ENCODE results near the gene PTPRCAP.
"Not testable (repeated sequence)": the region's sequence is repeated elsewhere in the genome, so short reads cannot be mapped to it uniquely, and the experiment has no call there.

Gene PTPRCAP

GRCh38 chr11:67440229-67441097, 3.0 kb upstream of the PTPRCAP start:
- no peak for DNase-seq (ENCODE audit: low read depth, low spot score)

DNA sequence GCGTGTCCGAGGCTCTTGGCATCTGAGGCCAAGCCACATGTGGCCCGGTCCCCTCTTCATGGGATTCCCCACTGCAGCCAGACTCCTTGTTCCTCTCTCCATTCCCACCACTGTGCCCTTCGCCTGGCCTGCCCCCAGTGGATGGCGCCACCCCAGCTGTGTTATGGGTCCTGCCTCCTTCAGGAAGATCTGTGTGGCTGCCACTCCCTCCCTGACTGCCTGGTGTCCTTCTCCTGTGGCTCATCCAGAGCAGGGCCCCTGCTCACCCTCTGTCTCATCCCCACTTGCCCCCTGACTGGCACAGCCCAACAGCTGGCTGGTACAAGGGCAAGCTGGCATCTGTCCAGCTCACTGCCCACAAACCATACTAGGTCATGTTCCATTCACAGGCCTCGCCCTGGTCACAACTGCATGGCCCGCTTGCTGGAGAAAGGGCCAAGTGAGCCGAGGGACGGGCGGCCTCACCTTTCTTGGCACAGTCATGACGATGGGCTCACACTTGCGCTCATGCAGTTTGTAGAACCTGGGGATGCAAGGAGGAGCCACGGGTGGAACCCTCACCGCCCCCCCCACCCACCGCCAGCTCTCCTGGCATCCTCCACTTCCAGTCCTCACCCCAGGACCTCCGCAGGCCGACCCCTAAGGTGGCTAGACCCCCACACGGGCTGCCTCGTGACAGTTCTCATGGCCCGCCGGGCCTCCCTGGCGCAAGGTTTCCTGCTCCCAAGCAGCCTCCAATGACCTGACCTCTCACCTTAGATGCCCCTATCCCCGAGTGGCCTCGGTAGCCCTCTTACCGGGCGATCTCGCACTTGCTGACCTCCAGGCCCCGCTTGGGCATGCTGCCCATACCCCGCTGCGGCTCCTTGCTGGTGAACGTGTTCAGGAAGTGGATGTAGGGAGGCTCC, 2.1 kb upstream of the PTPRCAP start:
- no peak for DNase-seq (ENCODE audit: low read depth, low spot score)

DNA sequence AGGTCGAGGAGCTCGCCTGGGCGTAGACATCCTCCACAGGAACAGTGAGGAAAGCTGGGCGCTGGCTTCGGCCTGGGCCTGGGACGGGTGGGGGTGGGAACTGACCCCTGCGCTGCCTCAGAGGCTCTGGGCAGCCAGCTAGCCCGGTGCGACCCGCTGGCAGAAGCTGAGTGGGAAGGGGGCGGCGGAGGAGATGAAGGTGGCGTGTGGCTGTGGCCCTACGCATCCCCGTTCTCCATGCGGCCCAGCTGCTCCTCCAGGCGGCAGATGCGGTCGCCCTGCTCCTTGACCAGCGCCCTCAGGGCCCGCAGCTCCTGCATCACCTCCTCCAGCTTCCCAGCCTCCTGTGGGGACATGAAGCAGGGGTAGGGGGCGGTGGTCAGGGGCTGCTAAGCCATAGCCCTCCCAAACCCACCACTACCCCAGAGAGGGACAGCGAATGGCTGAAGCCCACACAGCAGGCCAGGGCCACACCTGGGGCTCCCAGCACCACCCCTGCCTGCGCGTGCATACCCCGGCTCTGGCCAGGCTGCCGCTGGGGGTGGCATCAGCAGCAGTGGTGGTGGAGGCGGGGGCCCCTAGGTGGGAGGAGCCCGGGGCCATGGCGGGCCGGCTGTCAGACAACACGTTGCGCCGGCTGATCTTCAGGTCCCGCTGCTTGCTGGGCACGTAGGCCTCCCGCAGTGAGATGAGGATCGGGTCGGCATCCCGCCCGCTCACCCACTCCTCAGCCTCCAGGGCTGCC, 848 bp upstream of the PTPRCAP start:
- no peak for DNase-seq (ENCODE audit: low read depth, low spot score)

- DNase-seq (ENCODE audit: low read depth, low spot score), result no peak
These were observed 301 bp upstream of the PTPRCAP start for GRCh38 chr11:67437809-67438157.

GRCh38 chr11:67436459-67437081, 912 bp downstream of the PTPRCAP start:
- peak; percentile 86 for DNase-seq (ENCODE audit: low read depth, low spot score)

DNA sequence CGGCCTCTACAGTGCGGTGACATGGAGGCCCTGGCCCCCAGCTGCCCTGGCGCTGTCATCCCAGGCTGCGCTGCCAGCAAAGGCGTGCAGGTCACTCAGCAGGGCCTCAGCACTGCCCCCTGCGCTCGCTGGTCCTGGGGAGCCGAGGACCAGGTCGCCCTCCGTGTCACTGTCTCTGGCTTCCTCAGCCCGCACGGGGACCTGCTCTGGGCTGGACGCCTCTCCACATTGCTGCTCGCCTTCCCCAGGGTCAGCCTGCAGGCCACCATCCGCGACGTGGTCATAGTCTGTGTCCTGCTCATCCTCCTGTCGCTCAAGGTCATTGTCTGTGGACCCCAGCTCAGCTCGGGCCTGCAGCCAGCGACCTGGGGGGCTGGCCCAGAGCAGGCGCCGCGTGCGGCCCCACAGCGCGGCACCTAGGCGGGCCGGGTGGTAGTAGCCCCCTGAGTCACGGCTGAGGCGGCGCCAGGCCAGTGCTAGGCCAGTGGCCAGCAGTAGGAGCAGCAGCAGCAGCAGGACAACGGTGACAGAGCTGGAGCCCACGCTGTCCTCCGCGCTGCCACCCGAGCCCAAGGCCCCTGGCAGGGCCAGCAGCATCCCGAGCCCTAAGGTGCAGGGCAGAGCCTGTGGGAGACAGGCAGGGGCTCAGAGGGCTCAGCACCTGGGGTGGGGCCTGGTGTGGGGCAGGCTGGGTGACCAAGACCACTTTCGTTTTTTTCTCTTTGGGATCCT, 1.6 kb downstream of the PTPRCAP start:
- DNase-seq (ENCODE audit: low read depth, low spot score), result no peak

DNA sequence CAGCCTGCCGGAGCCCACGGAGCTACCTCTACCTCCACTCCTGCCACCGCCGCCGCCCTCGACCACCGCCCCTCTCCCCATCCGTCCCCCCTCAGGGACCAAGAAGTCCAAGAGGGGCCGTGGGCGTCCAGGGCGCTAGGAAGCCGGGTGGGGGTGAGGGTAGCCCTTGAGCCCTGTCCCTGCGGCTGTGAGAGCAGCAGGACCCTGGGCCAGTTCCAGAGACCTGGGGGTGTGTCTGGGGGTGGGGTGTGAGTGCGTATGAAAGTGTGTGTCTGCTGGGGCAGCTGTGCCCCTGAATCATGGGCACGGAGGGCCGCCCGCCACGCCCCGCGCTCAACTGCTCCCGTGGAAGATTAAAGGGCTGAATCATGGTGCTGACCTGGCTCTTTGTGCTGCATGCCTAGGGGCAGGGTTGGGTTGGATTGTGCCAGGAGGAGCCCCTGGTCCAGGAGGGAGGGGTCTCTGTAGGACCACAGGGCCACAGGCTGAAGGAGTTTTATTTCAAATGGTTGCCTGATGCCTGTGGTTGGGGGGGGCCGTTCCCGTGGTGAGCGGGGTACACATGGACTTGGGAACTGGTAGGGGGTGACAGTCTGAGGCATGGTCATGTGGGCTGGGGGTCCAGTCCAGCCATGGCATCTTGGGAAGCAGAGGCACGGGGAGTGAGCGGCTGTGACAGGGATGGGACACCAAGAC, 2.3 kb downstream of the PTPRCAP start:
- DNase-seq (ENCODE audit: low read depth, low spot score), result no peak

- DNase-seq (ENCODE audit: low read depth, low spot score), result no peak
These were observed 3.0 kb downstream of the PTPRCAP start for GRCh38 chr11:67434395-67434881.

DNA sequence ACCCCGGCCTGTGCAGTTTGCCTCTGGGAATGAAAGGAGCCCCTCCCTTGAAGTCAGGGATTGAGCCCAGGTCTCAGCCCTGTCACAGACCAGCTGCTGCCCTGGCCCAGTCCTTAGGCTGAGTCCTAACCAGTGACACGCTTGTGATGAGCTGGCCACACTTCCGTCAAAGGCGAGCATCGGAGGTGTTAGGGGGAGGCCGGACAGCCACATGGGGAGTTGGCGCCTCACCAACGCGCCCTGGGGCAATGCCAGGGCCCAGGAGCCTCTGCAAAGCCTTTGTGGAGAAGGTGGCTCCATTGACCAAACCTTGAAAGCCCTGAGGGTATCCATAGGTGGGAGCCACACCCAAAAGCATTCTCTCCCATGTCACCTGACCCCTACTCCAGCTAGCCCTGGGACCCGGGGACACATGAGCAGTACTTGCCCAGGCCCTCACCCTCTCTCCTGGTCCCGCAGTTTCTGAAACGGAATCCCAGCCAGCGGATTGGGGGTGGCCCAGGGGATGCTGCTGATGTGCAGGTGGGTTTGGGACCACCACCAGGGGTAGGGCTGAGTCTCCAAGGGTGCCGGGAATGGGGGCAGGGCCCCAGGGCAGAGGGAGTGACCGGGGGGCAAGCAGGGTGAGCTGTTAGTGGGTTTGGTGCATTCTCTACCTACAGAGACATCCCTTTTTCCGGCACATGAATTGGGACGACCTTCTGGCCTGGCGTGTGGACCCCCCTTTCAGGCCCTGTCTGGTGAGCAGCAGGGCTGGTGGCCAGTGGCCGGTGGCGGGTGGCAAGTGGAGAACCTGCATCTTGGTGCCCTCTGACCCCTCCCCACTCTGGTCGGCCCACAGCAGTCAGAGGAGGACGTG, 3.7 kb downstream of the PTPRCAP start:
- no peak for DNase-seq (ENCODE audit: low read depth, low spot score)

DNA sequence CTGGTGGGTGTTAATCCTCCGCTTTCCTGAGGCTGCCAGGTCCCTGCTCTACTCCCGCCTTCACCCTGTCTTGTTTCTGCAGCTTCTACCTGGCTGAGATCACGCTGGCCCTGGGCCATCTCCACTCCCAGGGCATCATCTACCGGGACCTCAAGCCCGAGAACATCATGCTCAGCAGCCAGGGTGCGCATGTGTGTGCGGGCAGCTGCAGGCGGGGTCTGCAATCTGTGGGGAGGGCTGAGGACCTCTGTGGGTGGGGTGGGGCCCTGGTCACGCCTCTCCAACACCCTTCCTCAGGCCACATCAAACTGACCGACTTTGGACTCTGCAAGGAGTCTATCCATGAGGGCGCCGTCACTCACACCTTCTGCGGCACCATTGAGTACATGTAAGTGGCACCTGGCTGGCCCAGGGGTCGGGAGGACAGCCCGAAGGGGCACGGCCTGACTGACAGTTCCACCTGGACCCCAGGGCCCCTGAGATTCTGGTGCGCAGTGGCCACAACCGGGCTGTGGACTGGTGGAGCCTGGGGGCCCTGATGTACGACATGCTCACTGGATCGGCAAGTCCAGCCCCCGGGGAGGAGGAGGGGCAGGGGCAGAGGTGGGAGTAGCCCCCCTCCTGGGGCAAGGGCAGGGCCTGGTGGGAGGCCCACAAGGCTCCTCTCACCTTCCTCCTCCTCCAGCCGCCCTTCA, 4.7 kb downstream of the PTPRCAP start:
- no peak for DNase-seq (ENCODE audit: low read depth, low spot score)

- no peak for DNase-seq (ENCODE audit: low read depth, low spot score)
These were observed 5.9 kb downstream of the PTPRCAP start for GRCh38 chr11:67431346-67432249.

- no peak for DNase-seq (ENCODE audit: low read depth, low spot score)
These were observed 7.8 kb downstream of the PTPRCAP start for GRCh38 chr11:67429722-67430121.

DNA sequence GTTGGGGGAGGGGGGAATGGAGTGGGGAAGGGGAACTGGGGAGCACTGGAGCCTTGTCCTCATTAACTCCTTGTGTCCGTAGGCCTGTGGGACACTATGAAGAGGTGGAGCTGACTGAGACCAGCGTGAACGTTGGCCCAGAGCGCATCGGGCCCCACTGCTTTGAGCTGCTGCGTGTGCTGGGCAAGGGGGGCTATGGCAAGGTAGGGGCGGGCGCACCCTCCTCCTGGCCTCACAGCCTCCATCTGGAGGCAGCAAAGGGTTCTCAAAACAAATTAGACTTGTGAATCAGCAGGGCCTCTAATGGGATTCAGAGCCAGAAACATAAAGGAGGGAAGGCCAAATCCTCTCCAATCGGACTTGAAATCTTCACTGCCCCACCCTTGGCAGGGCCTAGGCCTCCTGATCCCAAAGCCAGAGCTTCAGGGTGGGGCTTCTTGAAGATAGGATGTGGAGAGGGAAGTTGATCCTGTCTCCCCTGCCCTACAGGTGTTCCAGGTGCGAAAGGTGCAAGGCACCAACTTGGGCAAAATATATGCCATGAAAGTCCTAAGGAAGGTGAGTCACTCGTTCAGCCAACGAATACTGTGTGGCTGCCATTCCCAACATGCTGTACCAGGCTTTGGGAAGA, 8.3 kb downstream of the PTPRCAP start:
- DNase-seq (ENCODE audit: low read depth, low spot score), result no peak

DNA sequence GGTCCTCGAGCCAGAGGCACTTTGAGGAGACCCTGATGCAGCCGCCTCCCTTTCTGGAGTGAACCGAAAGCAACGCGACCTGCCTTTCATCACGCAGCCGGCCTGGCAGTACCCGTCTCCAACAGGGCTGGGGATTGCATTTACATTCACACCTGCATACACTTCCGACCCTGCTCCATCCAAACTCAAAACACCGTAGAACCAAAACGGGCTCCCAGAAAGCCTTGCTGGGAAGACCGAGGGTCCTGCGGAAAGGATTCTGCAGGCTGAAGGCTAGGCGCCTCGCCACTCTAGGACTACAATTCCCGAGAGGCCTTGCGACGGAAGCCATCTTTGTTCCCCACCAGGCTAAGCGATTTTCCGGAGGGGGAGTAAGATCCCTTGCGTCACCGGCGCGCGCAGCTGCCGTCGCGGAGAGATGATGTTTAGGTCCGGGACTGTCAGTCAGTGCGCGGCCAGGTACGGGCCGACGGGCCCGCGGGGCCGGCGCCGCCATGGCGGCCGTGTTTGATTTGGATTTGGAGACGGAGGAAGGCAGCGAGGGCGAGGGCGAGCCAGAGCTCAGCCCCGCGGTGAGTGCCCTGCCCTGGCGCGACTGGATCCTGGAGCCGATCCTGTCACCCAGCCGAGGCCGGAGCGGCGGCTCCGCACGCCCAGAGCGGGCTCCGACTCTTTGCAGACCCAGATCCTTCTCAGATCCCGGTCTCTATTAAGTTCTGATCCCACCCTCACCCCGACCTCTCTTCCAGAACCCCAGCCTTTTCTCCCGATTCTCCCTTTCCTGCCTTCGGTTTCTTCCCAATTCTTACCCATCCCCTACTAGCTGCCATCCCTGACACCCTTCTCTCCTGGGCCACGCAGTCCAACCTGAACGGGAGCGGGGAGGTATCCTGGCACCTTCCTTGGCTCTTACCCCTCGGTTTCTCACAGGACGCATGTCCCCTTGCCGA, 9.2 kb downstream of the PTPRCAP start, which contains the start of gene RPS6KB2:
TSS of gene RPS6KB2 (plus strand) at position 443 of the 950 bp plus-strand sequence. CDS start at position 495, 52 bp downstream.
- DNase-seq (ENCODE audit: low read depth, low spot score), result peak; percentile 94

DNA sequence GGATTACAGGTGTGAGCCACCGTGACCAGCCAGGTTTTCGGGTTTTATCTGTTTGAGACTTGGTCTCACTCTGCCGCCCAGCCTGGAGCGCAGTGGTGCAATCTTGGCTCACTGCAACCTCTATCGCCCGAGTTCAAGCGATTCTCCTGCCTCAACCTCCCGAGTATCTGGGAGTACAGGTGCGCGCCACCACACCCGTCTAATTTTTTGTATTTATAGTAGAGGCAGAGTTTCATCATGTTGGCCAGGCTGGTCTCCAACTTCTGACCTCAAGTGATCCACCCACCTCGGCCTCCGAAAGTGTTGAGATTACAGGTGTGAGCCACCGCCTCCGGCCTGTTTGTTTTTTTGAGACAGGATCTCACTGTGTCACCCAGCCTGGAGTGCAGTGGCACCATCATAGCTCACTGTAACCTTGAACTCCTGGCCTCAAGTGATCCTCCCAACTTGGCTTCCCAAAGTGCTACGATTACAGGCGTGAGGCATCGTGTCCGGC, 10.1 kb downstream of the PTPRCAP start:
- DNase-seq (ENCODE audit: low read depth, low spot score), result not testable (repeated sequence)
